ENCODE results near the gene SLC13A4.

DNA sequence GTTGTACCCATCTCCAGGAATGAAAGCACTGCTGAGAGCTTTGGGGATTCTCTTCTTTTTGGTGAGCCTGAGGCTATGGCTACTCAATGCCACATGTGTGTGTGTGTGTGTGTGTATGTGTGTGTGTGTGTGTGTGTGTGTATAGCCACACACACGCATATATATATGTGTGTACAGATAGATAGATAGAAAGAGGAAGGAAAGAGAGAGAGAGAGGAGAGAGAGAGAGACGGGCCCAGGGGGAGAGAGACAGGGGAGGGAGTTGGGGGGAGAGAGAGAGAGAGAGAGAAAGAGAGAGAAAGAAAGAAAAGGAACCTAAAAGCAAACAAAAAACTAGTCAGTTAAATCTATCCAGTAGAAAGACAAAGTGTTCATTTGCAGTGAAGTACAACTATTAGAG is 8.3 kb downstream of the SLC13A4 start:
- TF ChIP-seq POLR2AphosphoS5 (IDR thresholded peaks at IDR 0.05; ENCODE audit: insufficient read depth in 1 of 2, low read depth in 1 of 2) (no peak), POLR2A (IDR thresholded peaks at IDR 0.05) (no peak)
- TF ChIP-seq, protein P1, sequence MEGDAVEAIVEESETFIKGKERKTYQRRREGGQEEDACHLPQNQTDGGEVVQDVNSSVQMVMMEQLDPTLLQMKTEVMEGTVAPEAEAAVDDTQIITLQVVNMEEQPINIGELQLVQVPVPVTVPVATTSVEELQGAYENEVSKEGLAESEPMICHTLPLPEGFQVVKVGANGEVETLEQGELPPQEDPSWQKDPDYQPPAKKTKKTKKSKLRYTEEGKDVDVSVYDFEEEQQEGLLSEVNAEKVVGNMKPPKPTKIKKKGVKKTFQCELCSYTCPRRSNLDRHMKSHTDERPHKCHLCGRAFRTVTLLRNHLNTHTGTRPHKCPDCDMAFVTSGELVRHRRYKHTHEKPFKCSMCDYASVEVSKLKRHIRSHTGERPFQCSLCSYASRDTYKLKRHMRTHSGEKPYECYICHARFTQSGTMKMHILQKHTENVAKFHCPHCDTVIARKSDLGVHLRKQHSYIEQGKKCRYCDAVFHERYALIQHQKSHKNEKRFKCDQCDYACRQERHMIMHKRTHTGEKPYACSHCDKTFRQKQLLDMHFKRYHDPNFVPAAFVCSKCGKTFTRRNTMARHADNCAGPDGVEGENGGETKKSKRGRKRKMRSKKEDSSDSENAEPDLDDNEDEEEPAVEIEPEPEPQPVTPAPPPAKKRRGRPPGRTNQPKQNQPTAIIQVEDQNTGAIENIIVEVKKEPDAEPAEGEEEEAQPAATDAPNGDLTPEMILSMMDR (IDR thresholded peaks at IDR 0.05) = no peak
